Loucy (cell line): ENCODE results near the gene DAPL1.

ENCODE experiments used
- H2AFZ ChIP-seq: fragments of 200-600 bp; sonication (generic); 2 replicates; pipeline ENCODE4 v1.6.0; 2016; ENCODE audit warnings: antibody characterized with exemption, mild to moderate bottlenecking, low read length, moderate library complexity
- H3F3A ChIP-seq: fragments of 200-600 bp; 2 replicates; pipeline ENCODE4 v1.6.0; 2016; ENCODE audit warnings: antibody characterized with exemption, low read depth, mild to moderate bottlenecking
- H3K27me3 ChIP-seq: fragments of 200-600 bp; sonication (generic); 2 replicates; pipeline ENCODE4 v1.6.1; 2014; ENCODE audit warnings: low read length, mild to moderate bottlenecking; ENCODE audit not compliant: insufficient read depth, poor library complexity, severe bottlenecking
- H3K36me3 ChIP-seq: fragments of 200-600 bp; sonication (generic); 2 replicates; pipeline ENCODE4 v1.6.1; 2016; ENCODE audit warnings: low read length; ENCODE audit not compliant: insufficient read depth
- H3K4me1 ChIP-seq: fragments of 200-600 bp; sonication (generic); 2 replicates; pipeline ENCODE4 v1.5.1; 2014; ENCODE audit warnings: low read length, mild to moderate bottlenecking; ENCODE audit not compliant: insufficient read depth, poor library complexity, severe bottlenecking
- H3K4me2 ChIP-seq: fragments of 200-600 bp; sonication (generic); 2 replicates; pipeline ENCODE4 v1.6.0; 2014; ENCODE audit warnings: antibody characterized with exemption, low read length, low read depth, mild to moderate bottlenecking; ENCODE audit not compliant: poor library complexity, severe bottlenecking
- H3K4me3 ChIP-seq: fragments of 200-600 bp; sonication (generic); 2 replicates; pipeline ENCODE4 v1.5.1; 2014; ENCODE audit warnings: low read length, mild to moderate bottlenecking, mixed read lengths; ENCODE audit not compliant: poor library complexity, severe bottlenecking
- H3K79me2 ChIP-seq: fragments of 200-600 bp; sonication (generic); 2 replicates; pipeline ENCODE4 v1.6.1; 2014; ENCODE audit warnings: low read length; ENCODE audit not compliant: insufficient read depth
- H3K9ac ChIP-seq: fragments of 200-600 bp; sonication (generic); 2 replicates; pipeline ENCODE4 v1.6.0; 2014; ENCODE audit warnings: mild to moderate bottlenecking, low read depth, low read length, moderate library complexity; ENCODE audit not compliant: poor library complexity, severe bottlenecking
- H3K9me2 ChIP-seq: fragments of 200-600 bp; sonication (generic); replicated peaks from 2 replicates; pipeline ENCODE4 v1.6.1; 2016; ENCODE audit warnings: low read depth, low read length, mixed read lengths
- H3K9me3 ChIP-seq: fragments of 200-600 bp; sonication (generic); 2 replicates; pipeline ENCODE4 v1.6.1; 2014; ENCODE audit warnings: mild to moderate bottlenecking, antibody characterized with exemption, low read length, low read depth; ENCODE audit not compliant: insufficient read depth
- H4K20me1 ChIP-seq: fragments of 200-600 bp; sonication (generic); 2 replicates; pipeline ENCODE4 v1.6.0; 2014; ENCODE audit warnings: antibody characterized with exemption, low read length, mild to moderate bottlenecking; ENCODE audit not compliant: insufficient read depth, poor library complexity, severe bottlenecking
- CTCF ChIP-seq: fragments of 200-600 bp; sonication (generic); conservative IDR thresholded peaks from 2 replicates; pipeline ENCODE4 v1.5.1; 2014; ENCODE audit warnings: mild to moderate bottlenecking, antibody characterized with exemption, low read length
- EZH2phosphoT487 ChIP-seq: fragments of 200-600 bp; IDR thresholded peaks from 2 replicates; pipeline ENCODE4 v1.6.1; 2018; ENCODE audit warnings: antibody characterized with exemption, mild to moderate bottlenecking, moderate library complexity, borderline replicate concordance

Gene DAPL1

GRCh38 chr2:158747281-158747680, 47.8 kb upstream of the DAPL1 start:
- Histone ChIP-seq H3K9ac (no peak overlapping the region), H3K36me3 (no peaks in the 10 kb centered on the region), H3K9me2 (no peaks in the 10 kb centered on the region), H2AFZ (no peak overlapping the region), H3K4me3 (no peak overlapping the region), H3F3A (no peaks in the 10 kb centered on the region), H3K4me1 (no peaks in the 10 kb centered on the region), H3K9me3 (no peaks in the 10 kb centered on the region), H4K20me1 (no peaks in the 10 kb centered on the region), H3K4me2 (no peak overlapping the region), H3K79me2 (no peaks in the 10 kb centered on the region), H3K27me3 (peaks cover 4% of the 10 kb centered on the region)
- no peak for TF ChIP-seq CTCF

- TF ChIP-seq EZH2phosphoT487 (no peak), CTCF (no peak)
- H4K20me1 ChIP-seq: no peaks in the 10 kb centered on the region
- no peak overlapping the region for H2AFZ ChIP-seq
- no peaks in the 10 kb centered on the region for H3K36me3 ChIP-seq
- no peak overlapping the region for H3K4me3 ChIP-seq
- no peaks in the 10 kb centered on the region for H3K9me2 ChIP-seq
- H3K4me1 ChIP-seq: no peaks in the 10 kb centered on the region
- H3F3A ChIP-seq: no peaks in the 10 kb centered on the region
- H3K9me3 ChIP-seq: no peaks in the 10 kb centered on the region
- no peaks in the 10 kb centered on the region for H3K79me2 ChIP-seq
- no peak overlapping the region for H3K9ac ChIP-seq
- H3K27me3 ChIP-seq: peaks cover 4% of the 10 kb centered on the region
- H3K4me2 ChIP-seq: no peak overlapping the region
Measured at GRCh38 chr2:158748926-158749590, 46.1 kb upstream of the DAPL1 start.

GRCh38 chr2:158750458-158751125, 44.5 kb upstream of the DAPL1 start:
- Histone ChIP-seq H2AFZ (no peak overlapping the region), H3K4me2 (no peak overlapping the region), H3K9ac (no peak overlapping the region), H4K20me1 (no peaks in the 10 kb centered on the region), H3K9me2 (no peaks in the 10 kb centered on the region), H3K4me3 (no peak overlapping the region), H3K27me3 (peaks cover 4% of the 10 kb centered on the region), H3F3A (no peaks in the 10 kb centered on the region), H3K79me2 (no peaks in the 10 kb centered on the region), H3K4me1 (no peaks in the 10 kb centered on the region), H3K36me3 (no peaks in the 10 kb centered on the region), H3K9me3 (no peaks in the 10 kb centered on the region)
- TF ChIP-seq EZH2phosphoT487 (no peak), CTCF (no peak)
